ENCODE measurements around the gene DDX41. TPM values are rescaled to one million over a fixed set of nuclear protein-coding genes. Genes with fewer than 3 reads are reported as not detected.

The DDX41 gene
- total and polyA plus RNA-seq, 2 donors = 27.4 to 65.6 TPM

- H3K27ac ChIP-seq (ENCODE audit: low read depth) = no peak overlapping the region
- 92% methylated on average over 47 of the region's 47 CpGs for whole genome bisulfite sequencing
- no peak overlapping the region for H3K4me3 ChIP-seq (ENCODE audit: low read depth, low read length)
These were observed 12.4 kb downstream of the DDX41 start for GRCh38 chr5:177504086-177505056.

GRCh38 chr5:177503351-177504085, 13.2 kb downstream of the DDX41 start:
- Histone ChIP-seq H3K27ac (ENCODE audit: low read depth) (no peak overlapping the region), H3K4me1 (ENCODE audit: insufficient read depth) (no peaks in the 10 kb centered on the region), H3K4me3 (ENCODE audit: low read depth, low read length) (no peak overlapping the region), H3K36me3 (ENCODE audit: insufficient read depth) (no peaks in the 10 kb centered on the region)
- 89% methylated on average over 24 of the region's 24 CpGs for WGBS
- DNase-seq (ENCODE audit: extremely low spot score) = no peak

More at GRCh38 chr5:177504086-177505056, 12.4 kb downstream of the DDX41 start:
- DNase-seq (ENCODE audit: extremely low spot score) = no peak
- Histone ChIP-seq H3K4me1 (ENCODE audit: insufficient read depth) (no peaks in the 10 kb centered on the region), H3K36me3 (ENCODE audit: insufficient read depth) (no peaks in the 10 kb centered on the region)

GRCh38 chr5:177502886-177503285, 13.9 kb downstream of the DDX41 start:
- H3K4me1 ChIP-seq (ENCODE audit: insufficient read depth) = no peaks in the 10 kb centered on the region
- no peak overlapping the region for H3K27ac ChIP-seq (ENCODE audit: low read depth)
- no peaks in the 10 kb centered on the region for H3K36me3 ChIP-seq (ENCODE audit: insufficient read depth)
- H3K4me3 ChIP-seq (ENCODE audit: low read depth, low read length) = no peak overlapping the region
- WGBS = 84% methylated on average over 16 of the region's 16 CpGs
- no peak for DNase-seq (ENCODE audit: extremely low spot score)

- DNase-seq (ENCODE audit: extremely low spot score) = no peak
- Histone ChIP-seq H3K27ac (ENCODE audit: low read depth) (no peak overlapping the region), H3K36me3 (ENCODE audit: insufficient read depth) (no peaks in the 10 kb centered on the region), H3K4me1 (ENCODE audit: insufficient read depth) (no peaks in the 10 kb centered on the region), H3K4me3 (ENCODE audit: low read depth, low read length) (no peak overlapping the region)
- 67% methylated on average over 9 of the region's 9 CpGs for WGBS
These were observed 14.7 kb downstream of the DDX41 start for GRCh38 chr5:177501874-177502678.

GRCh38 chr5:177500685-177501522, 15.9 kb downstream of the DDX41 start:
- Histone ChIP-seq H3K4me3 (ENCODE audit: low read depth, low read length) (no peak overlapping the region), H3K4me1 (ENCODE audit: insufficient read depth) (no peaks in the 10 kb centered on the region), H3K36me3 (ENCODE audit: insufficient read depth) (no peaks in the 10 kb centered on the region), H3K27ac (ENCODE audit: low read depth) (no peak overlapping the region)
- WGBS = 18% methylated on average over 10 of the region's 10 CpGs
- no peak for DNase-seq (ENCODE audit: extremely low spot score)

- Histone ChIP-seq H3K4me3 (ENCODE audit: low read depth, low read length) (no peak overlapping the region), H3K4me1 (ENCODE audit: insufficient read depth) (no peaks in the 10 kb centered on the region), H3K27ac (ENCODE audit: low read depth) (no peak overlapping the region), H3K36me3 (ENCODE audit: insufficient read depth) (no peaks in the 10 kb centered on the region)
- 87% methylated on average over 6 of the region's 6 CpGs for whole genome bisulfite sequencing
- no peak for DNase-seq (ENCODE audit: extremely low spot score)
These were observed 16.9 kb downstream of the DDX41 start for GRCh38 chr5:177499842-177500241.

GRCh38 chr5:177498013-177498787, 18.6 kb downstream of the DDX41 start:
- 10% methylated on average over 48 of the region's 48 CpGs for WGBS
- Histone ChIP-seq H3K36me3 (ENCODE audit: insufficient read depth) (no peaks in the 10 kb centered on the region), H3K4me1 (ENCODE audit: insufficient read depth) (no peaks in the 10 kb centered on the region), H3K27ac (ENCODE audit: low read depth) (peak overlapping the region; percentile 14), H3K4me3 (ENCODE audit: low read depth, low read length) (peak overlapping the region; percentile 74)
- DNase-seq (ENCODE audit: extremely low spot score) = no peak

- no peaks in the 10 kb centered on the region for H3K36me3 ChIP-seq (ENCODE audit: insufficient read depth)
- peak within 1 kb of the TSS; percentile 86 for H3K27ac ChIP-seq (ENCODE audit: low read depth)
- DNase-seq (ENCODE audit: extremely low spot score) = peak; percentile 90
- H3K4me3 ChIP-seq (ENCODE audit: low read depth, low read length) = peak within 1 kb of the TSS; percentile 74
- WGBS = under 1% methylated on average over 73 of the region's 73 CpGs
- no peaks in the 10 kb centered on the region for H3K4me1 ChIP-seq (ENCODE audit: insufficient read depth)
These were observed 19.3 kb downstream of the DDX41 start, which contains the start of gene PDLIM7 for GRCh38 chr5:177497292-177498012. TSS of gene PDLIM7 (minus strand) at chr5:177497604. CDS start at chr5:177496512, 1,092 bp downstream.

- Histone ChIP-seq H3K4me1 (ENCODE audit: insufficient read depth) (no peaks in the 10 kb centered on the region), H3K27ac (ENCODE audit: low read depth) (peak overlapping the region; percentile 86), H3K36me3 (ENCODE audit: insufficient read depth) (no peaks in the 10 kb centered on the region), H3K4me3 (ENCODE audit: low read depth, low read length) (peak overlapping the region; percentile 74)
- WGBS = 2% methylated on average over 27 of the region's 29 CpGs
- peak; percentile 64 for DNase-seq (ENCODE audit: extremely low spot score)
These were observed 20.0 kb downstream of the DDX41 start for GRCh38 chr5:177496727-177497291.

GRCh38 chr5:177496070-177496726, 20.6 kb downstream of the DDX41 start:
- Histone ChIP-seq H3K27ac (ENCODE audit: low read depth) (peak overlapping the region; percentile 86), H3K36me3 (ENCODE audit: insufficient read depth) (no peaks in the 10 kb centered on the region), H3K4me1 (ENCODE audit: insufficient read depth) (no peaks in the 10 kb centered on the region), H3K4me3 (ENCODE audit: low read depth, low read length) (peak overlapping the region; percentile 74)
- DNase-seq (ENCODE audit: extremely low spot score) = no peak
- WGBS = 12% methylated on average over 12 of the region's 12 CpGs

All from urinary bladder (tissue), 4 donors.